DMS153 (cell line): ENCODE results near the gene COL15A1.

Source experiments
- DNase-seq: peaks from one replicate; lab custom pipeline; 2025; lab: John Stamatoyannopoulos, UW

Gene COL15A1

DNA sequence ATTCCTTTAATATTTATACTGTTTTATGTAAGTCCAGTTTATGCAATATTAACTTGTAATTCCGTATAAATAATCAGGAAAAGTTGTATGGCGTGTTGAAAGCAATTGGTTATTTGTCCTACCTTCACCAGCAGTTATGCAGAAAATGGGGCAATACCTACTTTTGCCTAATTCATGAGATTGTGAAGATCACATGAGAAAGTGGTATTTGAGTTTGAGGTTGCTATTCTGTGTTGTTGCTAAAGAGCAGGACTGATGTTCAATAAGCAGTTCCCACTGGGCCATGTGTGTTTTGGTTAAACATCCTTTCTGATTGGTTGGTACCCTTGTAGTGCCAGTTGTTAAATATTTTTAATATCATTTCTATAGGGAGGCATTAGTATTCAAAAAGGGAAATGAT is 164.4 kb downstream of the COL15A1 start:
- DNase-seq = no peak

- DNase-seq = no peak
These were observed 165.8 kb downstream of the COL15A1 start for GRCh38 chr9:99109522-99109921.

GRCh38 chr9:99112750-99113413 is 169.2 kb downstream of the COL15A1 start:
- no peak for DNase-seq

DNA sequence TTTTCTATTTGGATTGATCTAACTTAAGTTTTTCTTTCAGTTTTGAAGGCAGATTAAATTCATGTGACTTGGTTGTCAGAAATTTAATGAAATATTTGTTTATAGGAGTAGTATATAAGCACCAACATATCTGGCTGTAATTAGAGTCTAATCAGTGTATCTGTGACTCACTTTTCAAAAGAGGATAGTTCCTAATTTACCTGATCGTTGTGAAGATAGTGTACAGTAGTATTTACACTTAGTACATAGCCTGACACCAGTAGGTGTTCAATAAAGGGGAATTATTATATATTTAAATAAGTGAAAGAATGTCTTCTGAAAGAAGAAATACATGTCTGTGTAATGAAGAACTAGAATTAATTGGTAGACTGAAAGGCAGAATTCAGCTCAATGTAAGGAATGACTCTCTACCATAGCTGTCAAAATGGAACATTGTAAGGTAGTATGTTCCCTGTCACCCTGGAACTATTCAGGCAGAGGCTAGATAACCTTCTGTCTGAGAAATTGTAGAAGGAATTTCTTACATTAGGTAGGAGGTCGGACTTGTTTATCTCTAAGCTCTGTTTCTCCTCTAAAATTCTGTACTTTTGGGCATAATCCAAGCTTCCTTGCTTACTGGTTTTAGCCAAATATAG is 169.8 kb downstream of the COL15A1 start:
- no peak for DNase-seq

DNA sequence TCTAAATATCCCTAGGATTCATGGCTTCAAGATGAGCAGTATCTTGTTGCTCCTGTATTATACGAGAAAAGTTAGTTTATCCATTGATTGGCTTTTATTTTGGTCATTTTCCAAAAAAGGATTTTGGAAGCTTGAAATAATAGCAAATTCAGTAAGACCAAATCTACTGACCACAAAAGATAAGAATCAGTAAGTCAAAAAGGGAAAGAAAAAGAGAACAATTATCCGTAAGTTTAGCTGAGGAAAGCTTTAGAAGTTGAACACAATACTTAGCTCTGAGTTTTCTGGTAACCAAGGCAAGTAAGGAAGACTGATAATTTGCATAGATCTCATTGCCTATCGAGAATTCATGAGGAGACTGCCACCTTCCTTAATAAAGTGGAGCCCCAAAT is 170.3 kb downstream of the COL15A1 start:
- no peak for DNase-seq

DNA sequence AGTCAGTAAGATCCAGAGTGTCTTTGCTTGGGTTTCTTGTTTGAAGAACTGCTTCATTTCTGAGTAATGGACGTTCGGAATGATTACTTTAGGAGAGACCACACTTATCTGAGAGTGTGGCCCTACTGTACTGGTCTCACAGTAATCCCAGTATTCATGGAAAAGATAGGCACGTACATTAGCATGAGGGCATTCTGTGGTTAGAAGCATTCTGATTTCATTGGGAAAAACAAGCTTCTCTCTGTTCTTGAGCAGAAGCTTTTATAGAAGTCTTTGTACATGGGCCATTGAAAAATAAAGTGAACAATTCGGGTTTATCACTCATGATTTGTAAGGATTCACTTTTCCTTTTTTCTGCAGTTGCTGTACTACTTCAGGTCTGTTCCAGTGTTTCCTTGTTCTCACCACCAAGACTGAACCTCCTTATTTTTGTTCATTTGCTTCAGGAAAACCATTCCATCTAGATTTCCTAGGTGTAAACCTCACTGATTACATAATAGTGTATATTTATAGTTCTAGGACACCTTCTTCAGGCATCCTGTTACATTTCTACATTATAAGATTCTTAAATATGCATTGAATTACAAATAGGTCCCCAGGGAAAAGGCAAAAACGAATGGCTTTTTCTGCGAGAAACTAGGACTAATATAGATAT is 171.3 kb downstream of the COL15A1 start:
- no peak for DNase-seq

GRCh38 chr9:99116003-99116411 is 172.3 kb downstream of the COL15A1 start:
- DNase-seq = no peak

- DNase-seq = no peak
These were observed 175.2 kb downstream of the COL15A1 start for GRCh38 chr9:99118782-99119466.

GRCh38 chr9:99119976-99120655 is 176.4 kb downstream of the COL15A1 start:
- no peak for DNase-seq
